DND-41 (cell line): Measurements from ENCODE around the gene PRR5L.

Experiments
- ATAC-seq: fragments of 200-7000 bp; cut with Tn5 transposase; 3 replicates; pipeline ENCODE4 v1.9.1; 2021; ENCODE audit warnings: low read depth; ENCODE audit not compliant: insufficient read depth
- DNase-seq: peaks from one replicate; pipeline ENCODE4 v3.0.0-alpha.2; 2020
- H2AFZ ChIP-seq: 2 replicates; pipeline ENCODE4 v1.6.0; 2012; ENCODE audit warnings: low read depth, low read length
- H3K27ac ChIP-seq: 2 replicates; pipeline ENCODE4 v1.5.1; 2012; ENCODE audit warnings: low read length, inconsistent platforms
- H3K27me3 ChIP-seq: fragments of 200-600 bp; sonication (generic); 2 replicates; pipeline ENCODE4 v1.6.0; 2012; ENCODE audit warnings: low read length, mild to moderate bottlenecking, inconsistent platforms; ENCODE audit not compliant: insufficient read depth, poor library complexity
- H3K36me3 ChIP-seq: 2 replicates; pipeline ENCODE4 v1.5.1; 2012; ENCODE audit warnings: low read length, inconsistent platforms; ENCODE audit not compliant: insufficient read depth
- H3K4me1 ChIP-seq: 2 replicates; pipeline ENCODE4 v1.5.1; 2012; ENCODE audit warnings: mild to moderate bottlenecking, low read length; ENCODE audit not compliant: insufficient read depth
- H3K4me2 ChIP-seq: 2 replicates; pipeline ENCODE4 v1.6.0; 2012; ENCODE audit warnings: mild to moderate bottlenecking, moderate library complexity, low read length, inconsistent platforms; ENCODE audit not compliant: insufficient read depth
- H3K4me3 ChIP-seq, 2 experiments: fragments of 200-600 bp in 1 of 2; shearing (Covaris generic) in 1 of 2; 2 replicates each; pipeline ENCODE4 v1.5.1; 2012 to 2016; ENCODE audit warnings: inconsistent platforms in 2 of 2, low read length in 2 of 2, mild to moderate bottlenecking in 2 of 2, low read depth in 1 of 2, moderate library complexity in 1 of 2
- H3K79me2 ChIP-seq: 2 replicates; pipeline ENCODE4 v1.6.0; 2012; ENCODE audit warnings: low read length, inconsistent platforms; ENCODE audit not compliant: insufficient read depth
- H3K9ac ChIP-seq: 2 replicates; pipeline ENCODE4 v1.6.0; 2012; ENCODE audit warnings: low read depth, mild to moderate bottlenecking, inconsistent platforms, low read length, moderate library complexity
- H3K9me3 ChIP-seq: 2 replicates; pipeline ENCODE4 v1.5.1; 2012; ENCODE audit warnings: low read length, moderate library complexity, mild to moderate bottlenecking, inconsistent platforms; ENCODE audit not compliant: insufficient read depth, severe bottlenecking
- H4K20me1 ChIP-seq: 2 replicates; pipeline ENCODE4 v1.6.0; 2012; ENCODE audit warnings: low read length; ENCODE audit not compliant: insufficient read depth
- EZH2 ChIP-seq: IDR thresholded peaks from 3 replicates; pipeline ENCODE4 v1.6.1; 2012; ENCODE audit warnings: borderline replicate concordance, low read depth, mild to moderate bottlenecking, moderate library complexity, low read length, inconsistent platforms; ENCODE audit not compliant: severe bottlenecking
- TF ChIP-seq, protein P1 (sequence below): IDR thresholded peaks from 2 replicates; pipeline ENCODE4 v1.5.1; 2012; ENCODE audit warnings: borderline replicate concordance, low read length, moderate library complexity, mild to moderate bottlenecking; ENCODE audit not compliant: poor library complexity, severe bottlenecking; ENCODE audit errors: extremely low read depth

The PRR5L gene

DNA sequence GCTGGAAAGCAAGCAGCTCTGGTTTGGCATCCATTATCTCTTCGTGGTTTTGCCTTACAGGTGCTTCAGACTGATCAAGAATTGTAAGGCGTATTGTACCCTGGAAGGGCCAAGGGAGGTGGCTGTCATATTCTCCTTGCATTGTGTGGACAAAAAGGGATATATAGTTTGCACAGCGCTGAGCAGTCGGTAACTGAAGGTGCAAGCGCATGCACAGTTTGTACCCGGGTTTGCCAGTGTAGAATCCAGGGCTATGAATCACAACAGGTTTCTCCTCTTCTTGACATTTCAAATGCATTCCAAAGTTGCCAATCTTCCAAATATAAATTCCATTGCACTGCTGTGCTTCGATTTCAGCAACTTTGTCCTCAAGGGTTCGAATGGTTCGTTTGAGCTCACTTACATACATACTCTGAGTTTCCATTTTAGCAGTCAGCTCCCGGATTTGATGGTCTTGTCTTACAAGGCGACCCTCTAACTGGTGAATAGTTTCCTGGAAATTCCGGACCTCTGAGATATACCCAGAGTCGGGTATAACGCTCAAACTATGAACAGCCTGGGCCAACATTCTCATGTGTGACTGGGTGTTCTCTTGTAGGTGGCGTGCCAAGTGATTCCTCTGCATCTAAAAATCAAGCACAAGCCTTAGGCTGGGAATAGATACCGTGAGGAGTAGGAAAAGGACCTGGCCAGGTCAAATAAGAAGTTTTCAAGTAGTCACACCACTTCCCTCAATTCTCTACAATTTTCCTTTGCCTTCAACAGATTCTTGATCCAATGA lies 194.1 kb downstream of the PRR5L start:
- Histone ChIP-seq H3K9me3 (no peaks in the 10 kb centered on the region), H3K4me3 (no peak overlapping the region), H3K36me3 (peaks cover 95% of the 10 kb centered on the region), H4K20me1 (peaks cover 9% of the 10 kb centered on the region; the same call in 1 of the 2 replicates), H3K27me3 (no peaks in the 10 kb centered on the region), H3K9ac (no peak overlapping the region), H3K27ac (no peak overlapping the region), H3K4me1 (peaks cover 16% of the 10 kb centered on the region), H3K79me2 (peaks cover 8% of the 10 kb centered on the region), H3K4me2 (no peak overlapping the region), H2AFZ (no peak overlapping the region)
- DNase-seq (no peak), ATAC-seq (no peak)
- no peak for TF ChIP-seq EZH2
- TF ChIP-seq, protein P1, sequence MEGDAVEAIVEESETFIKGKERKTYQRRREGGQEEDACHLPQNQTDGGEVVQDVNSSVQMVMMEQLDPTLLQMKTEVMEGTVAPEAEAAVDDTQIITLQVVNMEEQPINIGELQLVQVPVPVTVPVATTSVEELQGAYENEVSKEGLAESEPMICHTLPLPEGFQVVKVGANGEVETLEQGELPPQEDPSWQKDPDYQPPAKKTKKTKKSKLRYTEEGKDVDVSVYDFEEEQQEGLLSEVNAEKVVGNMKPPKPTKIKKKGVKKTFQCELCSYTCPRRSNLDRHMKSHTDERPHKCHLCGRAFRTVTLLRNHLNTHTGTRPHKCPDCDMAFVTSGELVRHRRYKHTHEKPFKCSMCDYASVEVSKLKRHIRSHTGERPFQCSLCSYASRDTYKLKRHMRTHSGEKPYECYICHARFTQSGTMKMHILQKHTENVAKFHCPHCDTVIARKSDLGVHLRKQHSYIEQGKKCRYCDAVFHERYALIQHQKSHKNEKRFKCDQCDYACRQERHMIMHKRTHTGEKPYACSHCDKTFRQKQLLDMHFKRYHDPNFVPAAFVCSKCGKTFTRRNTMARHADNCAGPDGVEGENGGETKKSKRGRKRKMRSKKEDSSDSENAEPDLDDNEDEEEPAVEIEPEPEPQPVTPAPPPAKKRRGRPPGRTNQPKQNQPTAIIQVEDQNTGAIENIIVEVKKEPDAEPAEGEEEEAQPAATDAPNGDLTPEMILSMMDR: no peak

DNA sequence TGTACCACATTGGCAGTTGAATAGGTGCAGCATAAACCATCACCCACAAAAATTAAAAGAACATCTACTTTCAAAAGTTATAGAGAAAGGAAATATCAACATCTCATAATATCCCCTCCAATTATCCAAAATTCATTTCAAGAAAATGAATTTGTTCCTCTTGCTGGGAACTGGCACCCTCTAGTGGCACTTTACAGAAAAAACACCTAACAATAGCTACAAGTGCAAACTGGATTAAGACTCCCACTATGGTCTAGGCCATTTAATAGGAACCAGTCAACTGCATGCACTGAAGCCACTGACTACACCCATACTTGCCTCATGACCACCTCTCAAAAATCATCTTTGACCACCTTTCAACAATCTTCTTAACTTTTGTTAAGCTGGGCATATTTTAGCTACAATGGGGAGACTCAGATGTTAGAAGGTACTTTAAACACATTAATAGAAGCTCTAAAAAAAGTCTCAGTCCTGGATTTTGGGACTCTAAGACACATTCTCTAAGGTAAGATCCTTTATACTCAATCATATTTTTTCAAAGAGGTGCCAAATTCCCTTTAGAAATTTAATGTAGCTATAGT lies 196.7 kb downstream of the PRR5L start:
- no peak overlapping the region for H3K4me3 ChIP-seq
- H2AFZ ChIP-seq: no peak overlapping the region
- TF ChIP-seq, protein P1: peak; percentile 88
- TF ChIP-seq EZH2: no peak
- H3K4me1 ChIP-seq: peaks cover 15% of the 10 kb centered on the region
- DNase-seq: peak; percentile 37
- no peak overlapping the region for H3K9ac ChIP-seq
- no peaks in the 10 kb centered on the region for H3K9me3 ChIP-seq
- H3K27ac ChIP-seq: no peak overlapping the region
- ATAC-seq: peak; percentile 61; the same call in 2 of the 3 replicates
- H3K27me3 ChIP-seq: no peaks in the 10 kb centered on the region
- H3K36me3 ChIP-seq: peaks cover 88% of the 10 kb centered on the region
- peaks cover 9% of the 10 kb centered on the region; the same call in 1 of the 2 replicates for H4K20me1 ChIP-seq
- no peak overlapping the region for H3K4me2 ChIP-seq
- H3K79me2 ChIP-seq: peaks cover 8% of the 10 kb centered on the region

DNA sequence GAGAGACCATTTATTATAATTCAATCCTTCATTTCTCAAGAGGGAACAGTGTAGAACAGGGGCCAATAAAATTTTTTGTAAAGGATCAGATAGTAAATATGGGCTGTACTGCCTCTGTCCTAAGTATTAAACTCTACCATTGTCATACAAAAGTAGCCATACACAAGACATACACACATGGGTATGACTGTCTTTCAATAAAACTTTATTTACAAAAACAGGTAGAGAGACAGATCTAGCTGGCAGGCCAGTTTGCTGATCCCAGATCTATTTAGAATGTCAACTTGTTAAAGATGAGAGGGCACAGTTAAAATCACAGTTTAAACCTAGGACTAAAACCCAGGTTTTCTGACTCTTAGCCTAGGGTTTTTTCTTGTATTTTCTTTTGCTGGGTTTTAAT lies 197.2 kb downstream of the PRR5L start:
- TF ChIP-seq, protein P1: no peak
- TF ChIP-seq EZH2: no peak
- ATAC-seq (0 out of 3 replicates have a peak, but pooled peaks have one; percentile 4), DNase-seq (no peak)
- no peak overlapping the region for H3K9ac ChIP-seq
- H2AFZ ChIP-seq: no peak overlapping the region
- H4K20me1 ChIP-seq: peaks cover 9% of the 10 kb centered on the region; the same call in 1 of the 2 replicates
- H3K9me3 ChIP-seq: no peaks in the 10 kb centered on the region
- peaks cover 10% of the 10 kb centered on the region for H3K4me1 ChIP-seq
- H3K4me2 ChIP-seq: no peak overlapping the region
- H3K4me3 ChIP-seq: no peak overlapping the region
- H3K27ac ChIP-seq: no peak overlapping the region
- H3K79me2 ChIP-seq: peaks cover 8% of the 10 kb centered on the region
- peaks cover 87% of the 10 kb centered on the region for H3K36me3 ChIP-seq
- no peaks in the 10 kb centered on the region for H3K27me3 ChIP-seq
